HCT116 (cell line): ENCODE results near the gene MAVS.

ENCODE experiments used
- CEBPB ChIP-seq: IDR thresholded peaks from 2 replicates; pipeline ENCODE4 v1.6.1; 2012; ENCODE audit warnings: low read depth
- CTCF ChIP-seq, 3 experiments: fragments of 200-600 bp in 1 of 3; sonication (generic) in 1 of 3; IDR thresholded peaks in 2 of 3; conservative IDR thresholded peaks in 1 of 3; 2 replicates each; pipeline ENCODE4 v1.5.1; 2012 to 2017; ENCODE audit warnings: low read depth in 2 of 3, low read length in 2 of 3, antibody characterized with exemption in 1 of 3, borderline replicate concordance in 1 of 3, control low read depth in 1 of 3, mild to moderate bottlenecking in 1 of 3, mixed read lengths in 1 of 3, mixed run types in 1 of 3, moderate library complexity in 1 of 3; ENCODE audit not compliant: insufficient read depth in 1 of 3
- EGR1 ChIP-seq: IDR thresholded peaks from 2 replicates; pipeline ENCODE4 v1.6.1; 2012; ENCODE audit warnings: low read depth
- EZH2 ChIP-seq: fragments of 200-600 bp; sonication (generic); IDR thresholded peaks from 2 replicates; pipeline ENCODE4 v1.6.1; 2017; ENCODE audit warnings: antibody characterized with exemption, mixed run types
- EZH2phosphoT487 ChIP-seq: fragments of 200-600 bp; IDR thresholded peaks from 2 replicates; pipeline ENCODE4 v1.6.1; 2018; ENCODE audit warnings: antibody characterized with exemption, borderline replicate concordance
- MAX ChIP-seq: IDR thresholded peaks from 2 replicates; pipeline ENCODE4 v1.6.1; 2012
- POLR2A ChIP-seq: IDR thresholded peaks from 2 replicates; pipeline ENCODE4 v1.7.0; 2011; ENCODE audit warnings: borderline replicate concordance; ENCODE audit not compliant: insufficient read depth, insufficient read length; ENCODE audit errors: extremely low read depth
- POLR2AphosphoS5 ChIP-seq: IDR thresholded peaks from 2 replicates; pipeline ENCODE4 v1.6.1; 2011; ENCODE audit warnings: mild to moderate bottlenecking, low read depth, low read length, moderate library complexity
- RAD21 ChIP-seq: IDR thresholded peaks from 2 replicates; pipeline ENCODE4 v1.6.1; 2012; ENCODE audit warnings: low read depth, mild to moderate bottlenecking
- REST ChIP-seq: IDR thresholded peaks from 2 replicates; pipeline ENCODE4 v1.6.1; 2012; ENCODE audit warnings: low read depth
- SRF ChIP-seq: IDR thresholded peaks from 2 replicates; pipeline ENCODE4 v1.6.1; 2012; ENCODE audit warnings: low read depth
- TCF7L2 ChIP-seq: IDR thresholded peaks from 2 replicates; pipeline ENCODE4 v1.7.0; 2011; ENCODE audit warnings: borderline replicate concordance, inconsistent platforms; ENCODE audit not compliant: insufficient read depth, insufficient read length; ENCODE audit errors: extremely low read depth
- YY1 ChIP-seq: IDR thresholded peaks from 2 replicates; pipeline ENCODE4 v1.6.1; 2011; ENCODE audit warnings: low read length, low read depth, moderate library complexity, mild to moderate bottlenecking; ENCODE audit not compliant: insufficient replicate concordance; ENCODE audit errors: extremely low read depth
- ZNF274 ChIP-seq: fragments of 200-500 bp; sonication (Bioruptor generic); IDR thresholded peaks from 2 replicates; pipeline ENCODE4 v1.6.1; 2014; ENCODE audit warnings: mild to moderate bottlenecking, low read depth, low read length, inconsistent platforms

- no peak for TF ChIP-seq POLR2A
- TF ChIP-seq SRF = no peak
- TF ChIP-seq POLR2AphosphoS5 = no peak
- TF ChIP-seq CTCF (IDR thresholded peaks at IDR 0.05 in 2 of 3, conservative IDR thresholded peaks at IDR 0.05 in 1 of 3; ENCODE audit: borderline replicate concordance in 1 of 3, insufficient read depth in 1 of 3, low read depth in 2 of 3, low read length in 2 of 3) = no peak
- no peak for TF ChIP-seq TCF7L2
- TF ChIP-seq YY1 = no peak
- no peak for TF ChIP-seq ZNF274
- TF ChIP-seq CEBPB = no peak
- no peak for TF ChIP-seq REST
- no peak for TF ChIP-seq EZH2
- no peak for TF ChIP-seq RAD21
- no peak for TF ChIP-seq EZH2phosphoT487
- TF ChIP-seq MAX = no peak
- no peak for TF ChIP-seq EGR1
Measured at GRCh38 chr20:3873507-3873906, 26.9 kb downstream of the MAVS start.
